ENCODE measurements around the gene CMSS1.

DNA sequence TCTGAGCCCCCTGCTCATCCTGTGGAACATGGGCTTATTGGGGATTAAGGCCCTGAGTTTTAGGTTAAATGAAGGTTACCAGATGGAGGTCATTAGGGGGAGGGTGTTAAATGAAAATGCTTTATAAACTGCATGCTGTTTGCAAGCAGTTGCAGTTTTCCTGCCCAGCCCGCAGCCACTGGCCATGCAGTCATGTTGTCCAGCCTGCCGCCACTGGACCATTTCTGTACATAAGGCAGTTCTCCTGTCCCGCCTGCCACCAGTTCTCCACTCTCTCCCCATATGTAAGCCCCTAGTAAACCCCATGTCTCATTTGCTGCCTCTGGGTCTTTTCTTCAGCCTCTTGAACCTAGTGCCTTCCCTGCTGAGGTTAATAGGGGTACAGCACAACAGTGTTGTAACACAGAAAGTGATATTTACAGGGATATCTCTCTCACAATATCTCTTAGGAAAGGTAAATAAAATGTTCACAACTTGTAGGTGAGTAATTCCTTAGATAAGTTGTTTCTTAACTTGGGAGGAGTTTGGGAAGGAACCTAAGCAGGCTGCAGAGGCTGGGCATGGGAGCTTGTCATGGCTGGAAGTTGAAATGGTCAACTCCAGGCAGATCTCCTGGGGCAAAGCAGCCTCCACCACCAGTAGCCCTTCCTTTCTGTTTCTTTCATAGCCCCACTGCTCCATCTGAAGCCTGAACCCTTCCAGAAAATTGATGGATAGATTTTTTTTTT is 148.2 kb downstream of the CMSS1 start:
- TF ChIP-seq, protein P1, sequence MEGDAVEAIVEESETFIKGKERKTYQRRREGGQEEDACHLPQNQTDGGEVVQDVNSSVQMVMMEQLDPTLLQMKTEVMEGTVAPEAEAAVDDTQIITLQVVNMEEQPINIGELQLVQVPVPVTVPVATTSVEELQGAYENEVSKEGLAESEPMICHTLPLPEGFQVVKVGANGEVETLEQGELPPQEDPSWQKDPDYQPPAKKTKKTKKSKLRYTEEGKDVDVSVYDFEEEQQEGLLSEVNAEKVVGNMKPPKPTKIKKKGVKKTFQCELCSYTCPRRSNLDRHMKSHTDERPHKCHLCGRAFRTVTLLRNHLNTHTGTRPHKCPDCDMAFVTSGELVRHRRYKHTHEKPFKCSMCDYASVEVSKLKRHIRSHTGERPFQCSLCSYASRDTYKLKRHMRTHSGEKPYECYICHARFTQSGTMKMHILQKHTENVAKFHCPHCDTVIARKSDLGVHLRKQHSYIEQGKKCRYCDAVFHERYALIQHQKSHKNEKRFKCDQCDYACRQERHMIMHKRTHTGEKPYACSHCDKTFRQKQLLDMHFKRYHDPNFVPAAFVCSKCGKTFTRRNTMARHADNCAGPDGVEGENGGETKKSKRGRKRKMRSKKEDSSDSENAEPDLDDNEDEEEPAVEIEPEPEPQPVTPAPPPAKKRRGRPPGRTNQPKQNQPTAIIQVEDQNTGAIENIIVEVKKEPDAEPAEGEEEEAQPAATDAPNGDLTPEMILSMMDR (IDR thresholded peaks at IDR 0.05), result no peak
- no peak for TF ChIP-seq POLR2A (IDR thresholded peaks at IDR 0.05)

Measured in heart left ventricle (tissue), 13 donors.